Heart left ventricle (tissue), 16 donors: Measurements from ENCODE around the gene SPOCK1. TPM values are rescaled to one million over a fixed set of nuclear protein-coding genes. Genes with fewer than 3 reads are reported as not detected.

Experiments used
- ATAC-seq, 4 donors: fragments of 200-7000 bp; cut with Tn5 transposase; one replicate each; pipeline ENCODE4 v1.9.1; 2020 to 2022; ENCODE audit warnings: moderate library complexity in 4 of 4, mild to moderate bottlenecking in 3 of 4, moderate number of reproducible peaks in 1 of 4
- DNase-seq, 5 donors: peaks; one replicate each; pipeline ENCODE4 v3.0.0-alpha.2; 2020
- H3K27ac ChIP-seq, 12 donors: fragments of 200-600 bp; sonication (generic) in 4 of 12; one replicate each; pipeline versions ENCODE4 v1.5.0 to v1.8.0; 2016 to 2022; ENCODE audit warnings: mild to moderate bottlenecking in 2 of 12
- H3K27me3 ChIP-seq, 9 donors: fragments of 200-600 bp; sonication (generic) in 2 of 9; one replicate each; pipeline versions ENCODE4 v1.5.1 to v1.8.0; 2016 to 2022; ENCODE audit warnings: mild to moderate bottlenecking in 3 of 9
- H3K36me3 ChIP-seq, 9 donors: fragments of 200-600 bp; sonication (generic) in 2 of 9; one replicate each; pipeline versions ENCODE4 v1.5.0 to v1.8.0; 2018 to 2022; ENCODE audit warnings: mild to moderate bottlenecking in 2 of 9
- H3K4me1 ChIP-seq, 12 donors: fragments of 200-600 bp; sonication (generic) in 4 of 12; one replicate each; pipeline versions ENCODE4 v1.5.0 to v1.8.0; 2016 to 2022; ENCODE audit warnings: mild to moderate bottlenecking in 3 of 12
- H3K4me3 ChIP-seq, 12 donors: fragments of 200-600 bp; sonication (generic) in 4 of 12; one replicate each; pipeline versions ENCODE4 v1.5.0 to v1.8.0; 2017 to 2022; ENCODE audit warnings: mild to moderate bottlenecking in 9 of 12, moderate library complexity in 4 of 12
- H3K9me3 ChIP-seq, 12 donors: fragments of 200-600 bp; sonication (generic) in 4 of 12; one replicate each; pipeline versions ENCODE4 v1.5.0 to v1.8.0; 2016 to 2022; ENCODE audit warnings: mild to moderate bottlenecking in 1 of 12
- POLR2A ChIP-seq, 2 donors: fragments of 450-650 bp; IDR thresholded peaks; one replicate each; pipeline ENCODE4 v1.6.1; 2017; ENCODE audit warnings: antibody characterized with exemption in 2 of 2, mild to moderate bottlenecking in 2 of 2, moderate library complexity in 2 of 2
- WGBS, 4 donors: extraction: QIAGEN DNeasy Blood & Tissue Kit in 2 of 4; methylation state at CpG; one replicate each; pipeline versions ENCODE4 v1.1.5 to v1.1.7; 2013 to 2018; 5-methylcytosine and 5-hydroxymethylcytosine counted together
- intact Hi-C, 10 donors: fragments of 100-400 bp; cut with DNase I; formaldehyde crosslinking; loops; one replicate each; pipeline versions ENCODE4 v1.11.1 to v1.14.2; 2022
- polyA plus RNA-seq, 2 donors: library from polyadenylated mRNA; stranded (reverse); fragments of 200-250 nt; gene quantifications; one replicate each; pipeline ENCODE4 v1.2.3, GENCODE V29; 2013
- total RNA-seq, 9 donors: library from RNA; depleted of rRNA in 2 of 9; stranded (reverse); fragments of >200 nt in 2 of 9; fragmentation: NEBNext Ultra II Directional in 3 of 9; extraction: Animal tissue kit (Norgen Biotek cat#: 25700) in 3 of 9; gene quantifications; one replicate each; pipeline versions ENCODE4 v1.1.0 to v1.2.4, GENCODE V29; 2016 to 2023
- TF ChIP-seq, protein P1 (sequence below), 12 donors: fragments of 200-600 bp; sonication (generic) in 4 of 12; IDR thresholded peaks; one replicate each; pipeline versions ENCODE4 v1.5.0 to v1.8.0; 2018 to 2022; ENCODE audit warnings: antibody characterized with exemption in 12 of 12, mild to moderate bottlenecking in 5 of 12
- donor health status: ischemic (EF 13 %, LVEDD 7.1; RV severe dilation, severe dysfunction).
- donor health status: healthy with polysubstance abuse.
- donor health status: DM: no; HTN: yes; CAD: no.
- donor health status: DM: no; HTN: no; CAD: no.
- donor health status: ischemic (EF 25% LVEDD 6.9; RV normal size, moderate dysfunction).
- donor health status: ischemic (EF 25% LVEDD 5.7; RV mildly dilated, moderate dysfunction).
- donor health status: healthy.
- donor health status: DM: yes; HTN: yes; CAD: no.
- donor health status: ischemic (EF 35%, LVEDD 5.7; RV mildly dilated, moderate dysfunction).
- donor health status: nonischemic (EF 11% LVEDD 7.7; RV severe dilation, severe dysfunction).
- donor health status: DM: yes; HTN: yes; CAD: no.
- donor health status: PGD.
- donor health status: ischemic (EF 29% LVEDD 5.4; RV normal size, mild dysfunction).
- donor health status: nonischemic (EF 23%, LVEDD 6.1; RV moderate dilation, normal function).

SPOCK1 gene
- total and polyA plus RNA-seq, 11 donors: 7.8 to 51.2 (median 19.9) TPM

DNA sequence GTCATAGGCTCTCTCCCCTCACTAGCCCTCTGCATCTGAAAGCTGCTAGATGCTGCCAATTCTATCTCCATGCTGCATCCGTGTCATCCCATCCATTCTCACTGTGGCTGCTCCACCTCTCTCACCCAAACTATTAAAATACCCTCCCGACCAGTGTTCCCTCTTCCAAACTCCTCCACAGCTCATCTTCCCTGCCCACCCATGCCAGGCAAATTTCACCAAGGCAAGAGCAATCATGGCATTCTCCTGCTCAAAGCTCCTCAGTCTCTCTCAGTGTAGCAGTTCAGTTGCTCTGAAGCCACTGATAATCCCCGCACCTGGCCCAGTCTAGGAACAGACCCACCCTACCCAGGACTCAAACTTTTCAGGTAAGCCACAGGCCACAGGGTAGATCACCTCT is 48.4 kb downstream of the SPOCK1 start:
- no peak for DNase-seq
- H3K27me3 ChIP-seq: no peaks in the 10 kb centered on the region
- no peak for ATAC-seq
- no peaks in the 10 kb centered on the region for H3K4me1 ChIP-seq
- no peaks in the 10 kb centered on the region for H3K9me3 ChIP-seq
- no peak overlapping the region for H3K4me3 ChIP-seq
- no peak for TF ChIP-seq POLR2A (IDR thresholded peaks at IDR 0.05)
- TF ChIP-seq, protein P1, sequence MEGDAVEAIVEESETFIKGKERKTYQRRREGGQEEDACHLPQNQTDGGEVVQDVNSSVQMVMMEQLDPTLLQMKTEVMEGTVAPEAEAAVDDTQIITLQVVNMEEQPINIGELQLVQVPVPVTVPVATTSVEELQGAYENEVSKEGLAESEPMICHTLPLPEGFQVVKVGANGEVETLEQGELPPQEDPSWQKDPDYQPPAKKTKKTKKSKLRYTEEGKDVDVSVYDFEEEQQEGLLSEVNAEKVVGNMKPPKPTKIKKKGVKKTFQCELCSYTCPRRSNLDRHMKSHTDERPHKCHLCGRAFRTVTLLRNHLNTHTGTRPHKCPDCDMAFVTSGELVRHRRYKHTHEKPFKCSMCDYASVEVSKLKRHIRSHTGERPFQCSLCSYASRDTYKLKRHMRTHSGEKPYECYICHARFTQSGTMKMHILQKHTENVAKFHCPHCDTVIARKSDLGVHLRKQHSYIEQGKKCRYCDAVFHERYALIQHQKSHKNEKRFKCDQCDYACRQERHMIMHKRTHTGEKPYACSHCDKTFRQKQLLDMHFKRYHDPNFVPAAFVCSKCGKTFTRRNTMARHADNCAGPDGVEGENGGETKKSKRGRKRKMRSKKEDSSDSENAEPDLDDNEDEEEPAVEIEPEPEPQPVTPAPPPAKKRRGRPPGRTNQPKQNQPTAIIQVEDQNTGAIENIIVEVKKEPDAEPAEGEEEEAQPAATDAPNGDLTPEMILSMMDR (IDR thresholded peaks at IDR 0.05): no peak
- WGBS, 4 donors: 66 to 87% (median 72%) methylated on average over 3 of the region's 3 CpGs
- H3K36me3 ChIP-seq: no peaks in the 10 kb centered on the region
- H3K27ac ChIP-seq: no peak overlapping the region
- intact Hi-C loops: no loop called here

DNA sequence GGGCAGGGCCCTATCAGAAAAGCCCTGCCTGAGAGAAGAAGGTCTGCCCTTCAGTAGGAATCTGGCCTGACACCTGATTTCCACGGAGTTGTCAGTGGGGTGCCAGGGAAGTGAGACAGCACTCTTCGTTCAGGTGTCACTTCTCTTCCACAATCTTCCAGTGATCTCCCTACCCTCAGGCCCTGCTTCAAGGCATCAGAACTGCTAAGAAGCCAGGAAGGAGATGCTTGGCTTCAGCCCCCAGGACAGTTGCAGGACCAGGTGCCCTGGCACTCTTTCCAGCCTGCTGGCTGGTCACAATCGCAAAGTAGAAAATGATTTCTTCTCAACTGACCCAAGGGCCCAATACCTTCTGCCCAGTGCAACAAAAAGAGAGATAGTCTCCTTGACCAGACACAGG is 50.3 kb downstream of the SPOCK1 start:
- H3K27ac ChIP-seq: no peak overlapping the region
- TF ChIP-seq, protein P1 (IDR thresholded peaks at IDR 0.05): no peak
- no peak for TF ChIP-seq POLR2A (IDR thresholded peaks at IDR 0.05)
- H3K27me3 ChIP-seq: no peaks in the 10 kb centered on the region
- no peaks in the 10 kb centered on the region for H3K36me3 ChIP-seq
- no peak overlapping the region for H3K4me3 ChIP-seq
- no peaks in the 10 kb centered on the region for H3K4me1 ChIP-seq
- H3K9me3 ChIP-seq: no peaks in the 10 kb centered on the region
- intact Hi-C loops: no loop called here
- WGBS, 4 donors: 35 to 59% (median 45%) methylated on average over 3 of the region's 3 CpGs
- ATAC-seq (no peak), DNase-seq (no peak)

DNA sequence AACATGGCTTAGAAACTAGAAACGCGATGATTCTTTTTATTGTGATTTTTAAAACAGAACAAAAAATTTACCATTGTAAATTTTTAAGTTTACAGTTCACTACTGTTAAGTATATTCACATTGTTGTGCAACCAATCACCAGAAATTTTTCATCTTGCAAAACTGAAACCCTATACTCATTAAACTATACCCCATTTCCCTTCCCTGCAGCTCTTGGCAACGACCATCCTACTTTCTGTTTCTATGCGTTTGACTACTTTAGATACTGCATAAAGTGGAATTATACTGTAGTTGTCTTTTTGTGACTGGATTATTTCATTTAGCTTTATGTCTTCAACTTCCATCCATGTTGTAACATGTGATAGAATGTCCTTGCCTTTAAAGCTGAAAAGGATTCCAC is 52.5 kb downstream of the SPOCK1 start:
- no peaks in the 10 kb centered on the region for H3K9me3 ChIP-seq
- intact Hi-C loops: no loop called here
- H3K4me1 ChIP-seq: no peaks in the 10 kb centered on the region
- TF ChIP-seq, protein P1 (IDR thresholded peaks at IDR 0.05): no peak
- TF ChIP-seq POLR2A (IDR thresholded peaks at IDR 0.05): no peak
- no peak for ATAC-seq
- WGBS, 4 donors: 77 to 85% (median 81%) methylated on average over 4 of the region's 4 CpGs
- no peaks in the 10 kb centered on the region for H3K36me3 ChIP-seq
- no peaks in the 10 kb centered on the region for H3K27me3 ChIP-seq
- no peak overlapping the region for H3K27ac ChIP-seq
- DNase-seq: no peak
- H3K4me3 ChIP-seq: no peak overlapping the region

DNA sequence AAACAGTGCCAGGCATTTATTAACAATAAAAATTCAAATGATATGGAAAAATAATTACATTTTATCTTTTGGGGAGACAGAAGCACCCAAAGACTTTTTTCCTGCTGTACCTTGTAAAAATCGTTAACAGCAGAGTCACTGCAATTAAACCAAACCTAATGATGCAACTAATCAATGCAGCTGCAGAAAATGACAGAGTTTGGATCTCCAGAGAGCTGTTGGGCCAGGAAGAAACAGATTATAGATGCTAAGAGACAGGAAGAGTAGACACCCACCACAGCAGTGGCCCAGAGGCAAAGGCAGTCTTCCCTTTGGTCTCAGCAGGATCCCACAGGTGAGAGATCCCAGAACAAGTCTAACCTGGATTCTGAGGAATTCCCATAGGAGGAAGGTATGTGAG is 53.0 kb downstream of the SPOCK1 start:
- Histone ChIP-seq H3K27me3 (no peaks in the 10 kb centered on the region), H3K4me3 (no peak overlapping the region), H3K27ac (no peak overlapping the region), H3K36me3 (no peaks in the 10 kb centered on the region), H3K9me3 (no peaks in the 10 kb centered on the region), H3K4me1 (no peaks in the 10 kb centered on the region)
- ATAC-seq (no peak), DNase-seq (no peak)
- intact Hi-C loops: no loop called here
- 63 to 77% (median 75%) methylated on average over 1 of the region's 1 CpG for WGBS, 4 donors
- TF ChIP-seq, protein P1 (IDR thresholded peaks at IDR 0.05): no peak
- TF ChIP-seq POLR2A (IDR thresholded peaks at IDR 0.05): no peak
